H1 (cell line): ENCODE measurements around the gene CDON. TPM values are rescaled to one million over a fixed set of nuclear protein-coding genes. Genes with fewer than 3 reads are reported as not detected.

Source experiments
- CTCF ChIA-PET: fragments of 300-600 bp; sonication (Branson Sonifier 250); formaldehyde crosslinking; loops from one replicate; lab custom pipeline; 2021; ENCODE audit not compliant: partially characterized antibody; lab: Charles Lee
- POLR2A ChIA-PET: fragments of 300-600 bp; sonication (Branson Sonifier 250); formaldehyde crosslinking; loops from one replicate; lab custom pipeline; 2021; ENCODE audit warnings: inconsistent platforms; ENCODE audit not compliant: partially characterized antibody; lab: Charles Lee
- DNase-seq, 2 experiments: peaks; one replicate each; pipeline versions ENCODE4 v3.0.0 to v3.0.0-alpha.2; 2010 to 2022; ENCODE audit warnings: low spot score in 2 of 2, low read depth in 1 of 2, mixed read lengths in 1 of 2
- FAIRE-seq: peaks from 2 replicates; lab custom pipeline; 2011; peaks lifted over from hg19 to GRCh38; lab: Jason Lieb, UNC
- H2AFZ ChIP-seq: 2 replicates; pipeline ENCODE4 v1.8.1; 2012; ENCODE audit warnings: low read length, inconsistent platforms
- H2AK5ac ChIP-seq: 2 replicates; pipeline ENCODE4 v1.6.1; 2013; ENCODE audit warnings: low read depth, low read length
- H2BK120ac ChIP-seq: replicated peaks from 2 replicates; pipeline ENCODE3; 2013; ENCODE audit warnings: low read depth, low read length, inconsistent platforms
- H2BK12ac ChIP-seq: 2 replicates; pipeline ENCODE4 v1.6.1; 2013; ENCODE audit warnings: low read depth, low read length
- H2BK15ac ChIP-seq: 2 replicates; pipeline ENCODE4 v1.6.1; 2013; ENCODE audit warnings: low read length
- H2BK20ac ChIP-seq: 2 replicates; pipeline ENCODE4 v1.6.1; 2013; ENCODE audit warnings: low read length
- H2BK5ac ChIP-seq: 2 replicates; pipeline ENCODE4 v1.6.1; 2013; ENCODE audit warnings: low read depth, low read length
- H3K14ac ChIP-seq: 2 replicates; pipeline ENCODE4 v1.6.1; 2013; ENCODE audit warnings: inconsistent platforms; ENCODE audit not compliant: insufficient read length
- H3K18ac ChIP-seq: 2 replicates; pipeline ENCODE4 v1.6.1; 2013; ENCODE audit warnings: low read length; ENCODE audit errors: extremely low read depth
- H3K23ac ChIP-seq: 2 replicates; pipeline ENCODE4 v1.6.1; 2013; ENCODE audit warnings: inconsistent platforms; ENCODE audit not compliant: insufficient read length
- H3K23me2 ChIP-seq: 2 replicates; pipeline ENCODE4 v1.6.1; 2013; ENCODE audit warnings: low read depth, low read length
- H3K27ac ChIP-seq: 2 replicates; pipeline ENCODE4 v1.6.1; 2011; ENCODE audit warnings: low read depth, low read length, inconsistent platforms
- H3K27me3 ChIP-seq, 4 experiments: replicated peaks in 1 of 4; 1 replicate in 1 of 4; 2 replicates in 3 of 4; pipeline versions ENCODE4 v1.6.1 to v1.8.1; 2011 to 2013; ENCODE audit warnings: low read length in 3 of 4, mild to moderate bottlenecking in 3 of 4, inconsistent platforms in 2 of 4, mixed read lengths in 2 of 4, moderate library complexity in 1 of 4; ENCODE audit not compliant: control insufficient read depth in 3 of 4, insufficient read depth in 3 of 4; ENCODE audit errors: extremely low read depth in 1 of 4
- H3K36me3 ChIP-seq, 4 experiments: 2 replicates each; pipeline versions ENCODE4 v1.6.1 to v1.8.1; 2011 to 2013; ENCODE audit warnings: mild to moderate bottlenecking in 4 of 4, low read length in 3 of 4, moderate library complexity in 2 of 4, control low read depth in 1 of 4, inconsistent platforms in 1 of 4; ENCODE audit not compliant: insufficient read depth in 4 of 4, control insufficient read depth in 2 of 4
- H3K4ac ChIP-seq: replicated peaks from 2 replicates; pipeline ENCODE3; 2013; ENCODE audit warnings: low read length, low read depth, mixed read lengths, inconsistent platforms; ENCODE audit not compliant: insufficient read length
- H3K4me1 ChIP-seq, 4 experiments: replicated peaks in 1 of 4; 1 replicate in 1 of 4; 2 replicates in 3 of 4; pipeline versions ENCODE4 v1.6.1 to v1.8.1; 2011 to 2013; ENCODE audit warnings: low read length in 3 of 4, inconsistent platforms in 2 of 4, mixed read lengths in 1 of 4; ENCODE audit not compliant: insufficient read depth in 4 of 4, control insufficient read depth in 3 of 4
- H3K4me2 ChIP-seq, 2 experiments: 2 replicates each; pipeline versions ENCODE4 v1.6.1 to v1.8.1; 2011 to 2013; ENCODE audit warnings: low read depth in 2 of 2, low read length in 2 of 2, control low read depth in 1 of 2, inconsistent platforms in 1 of 2, mild to moderate bottlenecking in 1 of 2; ENCODE audit not compliant: insufficient read depth in 1 of 2
- H3K4me3 ChIP-seq, 4 experiments: fragments of 200-600, 300-600 bp in 1 of 4; sonication (generic), shearing (Covaris generic), sonication (Bioruptor Twin) in 1 of 4; 2 replicates each; pipeline versions ENCODE4 v1.5.1 to v1.8.1; 2011 to 2016; ENCODE audit warnings: low read length in 4 of 4, low read depth in 3 of 4, control low read depth in 2 of 4, inconsistent platforms in 2 of 4, mild to moderate bottlenecking in 2 of 4, mixed read lengths in 1 of 4, moderate library complexity in 1 of 4; ENCODE audit not compliant: insufficient read depth in 2 of 4; ENCODE audit errors: extremely low read depth in 1 of 4
- H3K56ac ChIP-seq: replicated peaks from 2 replicates; pipeline ENCODE3; 2013; ENCODE audit warnings: low read depth, mild to moderate bottlenecking, mixed read lengths, low read length, inconsistent platforms; ENCODE audit not compliant: insufficient read length
- H3K79me1 ChIP-seq: 2 replicates; pipeline ENCODE4 v1.6.1; 2013; ENCODE audit warnings: low read depth, low read length, control low read depth
- H3K79me2 ChIP-seq, 2 experiments: 2 replicates each; pipeline versions ENCODE4 v1.6.1 to v1.8.1; 2012 to 2013; ENCODE audit warnings: low read length in 2 of 2, mild to moderate bottlenecking in 2 of 2, inconsistent platforms in 1 of 2; ENCODE audit not compliant: insufficient read depth in 2 of 2, control insufficient read depth in 1 of 2
- H3K9ac ChIP-seq, 4 experiments: replicated peaks in 1 of 4; 1 replicate in 1 of 4; 2 replicates in 3 of 4; pipeline versions ENCODE4 v1.6.1 to v1.8.1; 2011 to 2013; ENCODE audit warnings: low read depth in 3 of 4, low read length in 3 of 4, control low read depth in 2 of 4, mild to moderate bottlenecking in 2 of 4, moderate library complexity in 2 of 4, inconsistent platforms in 1 of 4; ENCODE audit errors: extremely low read depth in 1 of 4
- H3K9me3 ChIP-seq, 2 experiments: 2 replicates each; pipeline versions ENCODE4 v1.6.1 to v1.8.1; 2012 to 2013; ENCODE audit warnings: mild to moderate bottlenecking in 2 of 2, moderate library complexity in 2 of 2, control low read depth in 1 of 2, inconsistent platforms in 1 of 2, low read depth in 1 of 2, low read length in 1 of 2, mixed read lengths in 1 of 2; ENCODE audit not compliant: insufficient read depth in 2 of 2
- H4K20me1 ChIP-seq, 2 experiments: replicated peaks in 1 of 2; 2 replicates each; pipeline versions ENCODE3 to v1.8.1; 2011 to 2013; ENCODE audit warnings: inconsistent platforms in 2 of 2, low read length in 2 of 2, mild to moderate bottlenecking in 1 of 2; ENCODE audit not compliant: insufficient read depth in 2 of 2, control insufficient read depth in 1 of 2
- H4K5ac ChIP-seq: 2 replicates; pipeline ENCODE4 v1.6.1; 2013; ENCODE audit warnings: low read length, low read depth, mixed read lengths, inconsistent platforms; ENCODE audit not compliant: insufficient read length
- H4K8ac ChIP-seq: 2 replicates; pipeline ENCODE4 v1.8.0; 2013; ENCODE audit warnings: mild to moderate bottlenecking, moderate library complexity, low read length, inconsistent platforms; ENCODE audit not compliant: insufficient read depth; ENCODE audit errors: extremely low read depth
- H4K91ac ChIP-seq: replicated peaks from 2 replicates; pipeline ENCODE3; 2013; ENCODE audit warnings: low read length, mixed read lengths, inconsistent platforms; ENCODE audit not compliant: insufficient read length
- CTBP2 ChIP-seq: IDR thresholded peaks from 2 replicates; pipeline ENCODE4 v1.7.0; 2011; ENCODE audit warnings: borderline replicate concordance, mild to moderate bottlenecking, moderate library complexity, mixed read lengths, low read length; ENCODE audit not compliant: insufficient read depth, insufficient read length
- RBBP5 ChIP-seq: IDR thresholded peaks from 2 replicates; pipeline ENCODE4 v1.7.1; 2012; ENCODE audit warnings: low read depth, mild to moderate bottlenecking, inconsistent platforms, low read length, moderate library complexity, borderline replicate concordance
- SIX5 ChIP-seq: IDR thresholded peaks from 2 replicates; pipeline ENCODE4 v1.6.1; 2011; ENCODE audit warnings: mild to moderate bottlenecking, low read depth, low read length
- WGBS, 2 experiments: shearing (Covaris generic) in 1 of 2; methylation state at CpG; one replicate each; pipeline versions ENCODE4 v1.1.6 to v1.1.7; 2013 to 2015; ENCODE audit warnings: low lambda C conversion rate in 2 of 2, mixed read lengths in 2 of 2, inconsistent platforms in 1 of 2, low coverage in 1 of 2, missing lambda C conversion rate in 1 of 2; ENCODE audit not compliant: insufficient replicate concordance in 2 of 2, insufficient coverage in 1 of 2, insufficient read length in 1 of 2; ENCODE audit errors: extremely low coverage in 1 of 2, missing lambda C conversion rate in 1 of 2; 5-methylcytosine and 5-hydroxymethylcytosine counted together
- polyA plus RNA-seq, 7 experiments: library from polyadenylated mRNA; depleted of rRNA in 3 of 7; stranded (reverse) in 5 of 7; unstranded in 2 of 7; fragments of >200 nt in 5 of 7; fragments of 200-250 nt in 2 of 7; gene quantifications; 1 replicate in 5 of 7; 2 replicates in 1 of 7; 4 replicates in 1 of 7; pipeline versions ENCODE4 v1.2.1 to v1.2.3, GENCODE V29; 2011 to 2013; ENCODE audit warnings: missing spikeins in 2 of 7, mixed read lengths in 2 of 7
- total RNA-seq: library from RNA; stranded (reverse); fragmentation: NEBNext Ultra II Directional; extraction: Animal tissue kit (Norgen Biotek cat#: 25700); gene quantifications from 2 replicates; pipeline ENCODE4 v1.2.1, GENCODE V29; 2021

CDON gene
- total and polyA plus RNA-seq, 2 of the 8 experiments (the other 6 are each of a cell fraction or from before 2014, with no cell fraction given): 11.0 to 32.5 TPM

GRCh38 chr11:126072141-126072741 is 9.6 kb upstream of the CDON start:
- POLR2A ChIA-PET: no interaction called here

More at GRCh38 chr11:126072141-126072741, 9.6 kb upstream of the CDON start:
- H2AK5ac ChIP-seq: no peak overlapping the region
- H2BK20ac ChIP-seq: peak overlapping the region; percentile 57
- no peaks in the 10 kb centered on the region for H3K79me2 ChIP-seq
- H3K9me3 ChIP-seq: no peaks in the 10 kb centered on the region
- H4K20me1 ChIP-seq: no peaks in the 10 kb centered on the region
- no peak overlapping the region for H3K4ac ChIP-seq
- no peak overlapping the region for H3K18ac ChIP-seq
- H3K14ac ChIP-seq: no peak overlapping the region
- H3K4me3 ChIP-seq: peak overlapping the region in 1 of 4 experiments; percentile 28; a peak in 1 of 8 replicates
- H2BK15ac ChIP-seq: no peak overlapping the region
- H2AFZ ChIP-seq: peak overlapping the region; percentile 29; the same call in 1 of the 2 replicates
- 67% methylated on average over 5 of the region's 5 CpGs; no CpG with 5 or more reads in 1 of the 2 experiments for WGBS, 2 experiments
- peak; percentile 89 for FAIRE-seq
- H4K5ac ChIP-seq: no peak overlapping the region
- H3K79me1 ChIP-seq: no peaks in the 10 kb centered on the region
- no peaks in the 10 kb centered on the region for H3K23me2 ChIP-seq
- peak overlapping the region in 1 of 2 experiments; percentile 42; a peak in 2 of 4 replicates for H3K4me2 ChIP-seq
- no peak for DNase-seq
- H3K9ac ChIP-seq: no peak overlapping the region
- H2BK5ac ChIP-seq: no peak overlapping the region; the same call in 1 of the 2 replicates
- no peak overlapping the region for H4K91ac ChIP-seq
- no peak overlapping the region for H2BK120ac ChIP-seq
- H3K4me1 ChIP-seq: peaks cover 0 to 16% (median 3%) of the 10 kb centered on the region in 4 experiments; a peak in 4 of 7 replicates
- no peaks in the 10 kb centered on the region for H3K27me3 ChIP-seq
- H3K23ac ChIP-seq: no peak overlapping the region
- no peak overlapping the region for H2BK12ac ChIP-seq
- H3K36me3 ChIP-seq: no peaks in the 10 kb centered on the region
- H3K56ac ChIP-seq: no peak overlapping the region
- CTCF ChIA-PET: interaction anchor here (1.3 to 3.1 kb wide), 3 partner anchors 11 to 121 kb away, joined by 5 to 14 read pairs (median 7); no protein-coding TSS in a partner anchor
- no peak overlapping the region for H4K8ac ChIP-seq
- no peak overlapping the region for H3K27ac ChIP-seq
- TF ChIP-seq SIX5 (0 out of 2 replicates have a peak, but pooled peaks have one; percentile 17), RBBP5 (no peak), CTBP2 (no peak)
